Liver (tissue), 9 donors: ENCODE measurements around the gene STAT1. TPM values are rescaled to one million over a fixed set of nuclear protein-coding genes. Genes with fewer than 3 reads are reported as not detected.

Experiments
- DNase-seq: peaks from one replicate; pipeline ENCODE4 v3.0.0-alpha.2; 2017; ENCODE audit warnings: low spot score
- H3K27ac ChIP-seq, 2 donors: one replicate each; pipeline ENCODE4 v1.7.0; 2013; ENCODE audit warnings: inconsistent platforms in 2 of 2, low read length in 2 of 2, control low read depth in 1 of 2, low read depth in 1 of 2, mild to moderate bottlenecking in 1 of 2
- H3K27me3 ChIP-seq, 4 donors: one replicate each; pipeline versions ENCODE4 v1.6.1 to v1.7.0; 2013; ENCODE audit warnings: low read length in 3 of 4, inconsistent platforms in 1 of 4, mild to moderate bottlenecking in 1 of 4, moderate library complexity in 1 of 4; ENCODE audit not compliant: control insufficient read depth in 4 of 4, insufficient read depth in 4 of 4
- H3K36me3 ChIP-seq, 4 donors: one replicate each; pipeline versions ENCODE4 v1.6.1 to v1.7.0; 2013; ENCODE audit warnings: low read length in 3 of 4, mild to moderate bottlenecking in 3 of 4, low read depth in 1 of 4, moderate library complexity in 1 of 4; ENCODE audit not compliant: control insufficient read depth in 4 of 4, insufficient read depth in 3 of 4
- H3K4me1 ChIP-seq, 4 donors: one replicate each; pipeline versions ENCODE4 v1.6.1 to v1.7.0; 2013; ENCODE audit warnings: low read length in 3 of 4, mild to moderate bottlenecking in 3 of 4, moderate library complexity in 1 of 4; ENCODE audit not compliant: control insufficient read depth in 4 of 4, insufficient read depth in 4 of 4
- H3K4me3 ChIP-seq, 3 donors: one replicate each; pipeline versions ENCODE4 v1.6.1 to v1.7.0; 2013; ENCODE audit warnings: low read length in 3 of 3, control low read depth in 1 of 3, low read depth in 1 of 3, mild to moderate bottlenecking in 1 of 3
- H3K9ac ChIP-seq, 2 donors: one replicate each; pipeline ENCODE4 v1.7.0; 2013; ENCODE audit warnings: low read length in 2 of 2, mild to moderate bottlenecking in 2 of 2, moderate library complexity in 2 of 2, control low read depth in 1 of 2, low read depth in 1 of 2
- H3K9me3 ChIP-seq, 4 donors: one replicate each; pipeline versions ENCODE4 v1.6.1 to v1.7.0; 2013; ENCODE audit warnings: low read length in 3 of 4; ENCODE audit not compliant: control insufficient read depth in 4 of 4
- ATF3 ChIP-seq: IDR thresholded peaks from 2 replicates; pipeline ENCODE4 v1.6.1; 2016; ENCODE audit warnings: antibody characterized with exemption
- CTCF ChIP-seq: fragments of 150-350 bp; IDR thresholded peaks from 2 replicates; pipeline ENCODE4 v1.5.1; 2017; ENCODE audit warnings: improper control_type of control experiment, low read depth, low read length; ENCODE audit not compliant: missing input control
- EGR1 ChIP-seq, 2 donors: IDR thresholded peaks; 2 replicates each; pipeline ENCODE4 v1.6.1; 2016 to 2018; ENCODE audit warnings: antibody characterized with exemption in 2 of 2, low read depth in 2 of 2
- FOXA1 ChIP-seq: IDR thresholded peaks from 2 replicates; pipeline ENCODE4 v1.6.1; 2016; ENCODE audit warnings: antibody characterized with exemption
- FOXA2 ChIP-seq: IDR thresholded peaks from 2 replicates; pipeline ENCODE4 v1.6.1; 2016; ENCODE audit warnings: antibody characterized with exemption
- GABPA ChIP-seq, 2 donors: IDR thresholded peaks in 1 of 2; conservative IDR thresholded peaks in 1 of 2; 2 replicates each; pipeline ENCODE4 v1.6.1; 2016; ENCODE audit warnings: antibody characterized with exemption in 2 of 2, mild to moderate bottlenecking in 1 of 2, moderate library complexity in 1 of 2
- HNF4A ChIP-seq, 2 donors: conservative IDR thresholded peaks; 2 replicates each; pipeline ENCODE4 v1.6.1; 2016; ENCODE audit warnings: antibody characterized with exemption in 2 of 2, mild to moderate bottlenecking in 2 of 2
- HNF4G ChIP-seq: IDR thresholded peaks from 2 replicates; pipeline ENCODE4 v1.6.1; 2016; ENCODE audit warnings: antibody characterized with exemption
- JUND ChIP-seq, 2 donors: IDR thresholded peaks; 2 replicates each; pipeline ENCODE4 v1.6.1; 2016; ENCODE audit warnings: antibody characterized with exemption in 2 of 2
- NR2F2 ChIP-seq: IDR thresholded peaks from 2 replicates; pipeline ENCODE4 v1.6.1; 2016; ENCODE audit warnings: antibody characterized with exemption
- RAD21 ChIP-seq, 2 donors: IDR thresholded peaks; 2 replicates each; pipeline ENCODE4 v1.6.1; 2016; ENCODE audit warnings: antibody characterized with exemption in 2 of 2, mild to moderate bottlenecking in 2 of 2
- RXRA ChIP-seq, 2 donors: IDR thresholded peaks; 2 replicates each; pipeline ENCODE4 v1.6.1; 2017 to 2018; ENCODE audit warnings: antibody characterized with exemption in 2 of 2, mild to moderate bottlenecking in 1 of 2
- SP1 ChIP-seq: IDR thresholded peaks from 2 replicates; pipeline ENCODE4 v1.6.1; 2018; ENCODE audit warnings: antibody characterized with exemption, mild to moderate bottlenecking
- TAF1 ChIP-seq: conservative IDR thresholded peaks from 2 replicates; pipeline ENCODE4 v1.6.1; 2016; ENCODE audit warnings: antibody characterized with exemption, mild to moderate bottlenecking
- YY1 ChIP-seq: IDR thresholded peaks from 2 replicates; pipeline ENCODE4 v1.6.1; 2016; ENCODE audit warnings: antibody characterized with exemption, mild to moderate bottlenecking
- ZBTB33 ChIP-seq: IDR thresholded peaks from 2 replicates; pipeline ENCODE4 v1.6.1; 2016; ENCODE audit warnings: antibody characterized with exemption
- WGBS: extraction: QIAGEN DNeasy Blood & Tissue Kit; methylation state at CpG from one replicate; pipeline ENCODE4 v1.1.7; 2013; 5-methylcytosine and 5-hydroxymethylcytosine counted together
- polyA plus RNA-seq, 2 donors: library from polyadenylated mRNA; stranded (reverse) in 1 of 2; unstranded in 1 of 2; fragments of 200-250 nt in 1 of 2; fragments of >200 nt in 1 of 2; fragmentation: Nextera tagmentation in 1 of 2; extraction: Ambion mirVana in 1 of 2; gene quantifications; one replicate each; pipeline versions ENCODE4 v1.2.1 to v1.2.3, GENCODE V29; 2013 to 2015
- total RNA-seq, 2 donors: library from RNA; depleted of rRNA; stranded (reverse); fragments of >200 nt; gene quantifications; one replicate each; pipeline ENCODE4 v1.2.3, GENCODE V29; 2014
- donor health status: healthy.
- donor health status: healthy.
- donor health status: healthy.
- donor health status: healthy.
- donor health status: healthy.

STAT1 gene
- total and polyA plus RNA-seq, 4 donors = 26.2 to 78.7 (median 45.6) TPM

- Histone ChIP-seq H3K4me1 (peaks cover 0 to 13% (median 5%) of the 10 kb centered on the region in 4 donors), H3K9me3 (no peaks in the 10 kb centered on the region), H3K9ac (no peak overlapping the region), H3K36me3 (peaks cover 25 to 83% (median 69%) of the 10 kb centered on the region in 4 donors), H3K4me3 (no peak overlapping the region), H3K27me3 (no peaks in the 10 kb centered on the region), H3K27ac (no peak overlapping the region)
- TF ChIP-seq FOXA2 (no peak), GABPA (IDR thresholded peaks at IDR 0.05 in 1 of 2, conservative IDR thresholded peaks at IDR 0.05 in 1 of 2) (no peak), ZBTB33 (no peak), RAD21 (IDR thresholded peaks at IDR 0.05) (no peak), CTCF (no peak), SP1 (no peak), FOXA1 (no peak), HNF4A (conservative IDR thresholded peaks at IDR 0.05) (no peak), JUND (IDR thresholded peaks at IDR 0.05) (no peak), NR2F2 (no peak), HNF4G (no peak), RXRA (IDR thresholded peaks at IDR 0.05) (no peak), YY1 (no peak)
- 93% methylated on average over 6 of the region's 6 CpGs for WGBS
- no peak for DNase-seq
These were observed 23.8 kb downstream of the STAT1 start for GRCh38 chr2:190990132-190990531.

GRCh38 chr2:190988910-190989309 lies 25.1 kb downstream of the STAT1 start:
- TF ChIP-seq TAF1 = no peak
- TF ChIP-seq ZBTB33 = no peak
- TF ChIP-seq HNF4G = no peak
- TF ChIP-seq RXRA (IDR thresholded peaks at IDR 0.05) = no peak
- TF ChIP-seq EGR1 (IDR thresholded peaks at IDR 0.05; ENCODE audit: low read depth in 2 of 2) = no peak
- TF ChIP-seq FOXA1 = no peak
- TF ChIP-seq ATF3 = no peak
- no peak for TF ChIP-seq YY1
- TF ChIP-seq HNF4A (conservative IDR thresholded peaks at IDR 0.05) = no peak
- no peak for TF ChIP-seq CTCF
- no peak for TF ChIP-seq NR2F2
- no peak for TF ChIP-seq FOXA2
- TF ChIP-seq JUND (IDR thresholded peaks at IDR 0.05) = no peak
- no peak for TF ChIP-seq GABPA (IDR thresholded peaks at IDR 0.05 in 1 of 2, conservative IDR thresholded peaks at IDR 0.05 in 1 of 2)
- H3K4me3 ChIP-seq = no peak overlapping the region
- H3K9ac ChIP-seq = no peak overlapping the region
- H3K9me3 ChIP-seq = no peaks in the 10 kb centered on the region
- no peak for DNase-seq
- H3K27me3 ChIP-seq = no peaks in the 10 kb centered on the region
- peaks cover 0 to 13% (median 5%) of the 10 kb centered on the region in 4 donors for H3K4me1 ChIP-seq
- 96% methylated on average over 3 of the region's 3 CpGs for WGBS
- no peak overlapping the region for H3K27ac ChIP-seq
- H3K36me3 ChIP-seq = peaks cover 20 to 86% (median 72%) of the 10 kb centered on the region in 4 donors
